Fibroblast of gingiva (primary cell): ENCODE data around the gene DPP10.
"Not testable (repeated sequence)": the region's sequence is repeated elsewhere in the genome, so short reads cannot be mapped to it uniquely, and the experiment has no call there.

Experiments used
- DNase-seq: peaks from one replicate; pipeline ENCODE4 v3.0.0-alpha.2; 2011; ENCODE audit warnings: low read depth

DPP10 gene

GRCh38 chr2:114515882-114516281 lies 73.4 kb downstream of the DPP10 start:
- no peak for DNase-seq

- no peak for DNase-seq
These were observed 75.1 kb downstream of the DPP10 start for GRCh38 chr2:114517580-114517979.

- DNase-seq: no peak
These were observed 76.3 kb downstream of the DPP10 start for GRCh38 chr2:114518738-114519137.

- DNase-seq: not testable (repeated sequence)
These were observed 80.2 kb downstream of the DPP10 start for GRCh38 chr2:114522612-114523011.

GRCh38 chr2:114525955-114526354 lies 83.5 kb downstream of the DPP10 start:
- no peak for DNase-seq

- no peak for DNase-seq
These were observed 84.4 kb downstream of the DPP10 start for GRCh38 chr2:114526841-114527240.

GRCh38 chr2:114527330-114527983 lies 85.0 kb downstream of the DPP10 start:
- DNase-seq: no peak

GRCh38 chr2:114534116-114535084 lies 92.0 kb downstream of the DPP10 start:
- DNase-seq: no peak

GRCh38 chr2:114537777-114538176 lies 95.3 kb downstream of the DPP10 start:
- no peak for DNase-seq

GRCh38 chr2:114542695-114543094 lies 100.3 kb downstream of the DPP10 start:
- DNase-seq: no peak

GRCh38 chr2:114543236-114543766 lies 100.9 kb downstream of the DPP10 start:
- DNase-seq: no peak

GRCh38 chr2:114545052-114545451 lies 102.6 kb downstream of the DPP10 start:
- DNase-seq: no peak

- no peak for DNase-seq
These were observed 104.1 kb downstream of the DPP10 start for GRCh38 chr2:114546531-114546930.

GRCh38 chr2:114548151-114548550 lies 105.7 kb downstream of the DPP10 start:
- no peak for DNase-seq

GRCh38 chr2:114550364-114550763 lies 107.9 kb downstream of the DPP10 start:
- DNase-seq: no peak

GRCh38 chr2:114550895-114551793 lies 108.7 kb downstream of the DPP10 start:
- no peak for DNase-seq

GRCh38 chr2:114553027-114553426 lies 110.6 kb downstream of the DPP10 start:
- no peak for DNase-seq

- DNase-seq: no peak
These were observed 126.7 kb downstream of the DPP10 start for GRCh38 chr2:114569166-114569565.

- DNase-seq: no peak
These were observed 135.2 kb downstream of the DPP10 start for GRCh38 chr2:114577657-114578056.

GRCh38 chr2:114579542-114579941 lies 137.1 kb downstream of the DPP10 start:
- no peak for DNase-seq

GRCh38 chr2:114580691-114581090 lies 138.2 kb downstream of the DPP10 start:
- DNase-seq: no peak

GRCh38 chr2:114598329-114598728 lies 155.9 kb downstream of the DPP10 start:
- DNase-seq: no peak
